ENCODE measurements around the gene PHF3. TPM values are rescaled to one million over a fixed set of nuclear protein-coding genes. Genes with fewer than 3 reads are reported as not detected.

PHF3 gene
- total RNA-seq, 2 donors from 2014 or later, result 34.8 to 48.9 TPM

GRCh38 chr6:63671098-63671754, 35.6 kb downstream of the PHF3 start:
- ATAC-seq (no peak), DNase-seq (ENCODE audit: low spot score) (no peak)
- Mint-ChIP-seq H3K4me1 (ENCODE audit: low read depth in 2 of 2) (peaks cover 14 to 21% of the 10 kb centered on the region in 2 donors), H3K27ac (no peak overlapping the region), H3K36me3 (no peaks in the 10 kb centered on the region), H3K27me3 (no peaks in the 10 kb centered on the region), H3K4me3 (no peak overlapping the region), H3K9me3 (no peaks in the 10 kb centered on the region)

DNA sequence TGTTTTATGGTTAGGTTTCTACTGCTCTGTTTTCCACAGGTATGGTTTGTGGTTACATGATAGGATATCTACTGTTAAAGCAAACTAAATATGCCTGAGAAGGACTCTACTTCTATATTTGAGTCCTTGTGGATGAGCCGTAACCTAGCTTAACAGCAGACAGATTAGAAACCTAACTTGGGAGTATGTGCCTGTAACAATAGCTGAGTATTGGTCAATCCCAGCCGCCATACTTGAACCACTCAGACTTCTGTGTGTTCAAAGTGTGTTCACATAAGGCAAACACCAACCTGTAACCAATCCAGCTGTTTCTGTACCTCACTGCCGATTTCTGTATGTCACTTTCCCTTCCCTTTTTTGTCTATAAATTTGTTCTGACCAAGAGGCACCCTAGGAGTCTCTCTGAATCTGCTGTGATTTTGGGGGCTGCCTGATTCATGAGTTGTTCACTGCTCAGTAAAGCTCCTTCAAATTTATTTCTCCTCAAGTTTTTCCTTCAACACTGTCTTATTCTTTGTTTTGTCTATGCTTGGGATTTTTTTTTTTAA, 37.1 kb downstream of the PHF3 start:
- H3K4me1 Mint-ChIP-seq (ENCODE audit: low read depth in 2 of 2), result peaks cover 14 to 18% of the 10 kb centered on the region in 2 donors
- ATAC-seq (no peak), DNase-seq (ENCODE audit: low spot score) (no peak)
- H3K27ac Mint-ChIP-seq, result no peak overlapping the region
- no peak overlapping the region for H3K4me3 Mint-ChIP-seq
- no peaks in the 10 kb centered on the region for H3K27me3 Mint-ChIP-seq
- no peaks in the 10 kb centered on the region for H3K36me3 Mint-ChIP-seq
- no peaks in the 10 kb centered on the region for H3K9me3 Mint-ChIP-seq

GRCh38 chr6:63673692-63674091, 38.1 kb downstream of the PHF3 start:
- Mint-ChIP-seq H3K4me3 (no peak overlapping the region), H3K9me3 (no peaks in the 10 kb centered on the region), H3K27ac (no peak overlapping the region), H3K27me3 (no peaks in the 10 kb centered on the region), H3K4me1 (ENCODE audit: low read depth in 2 of 2) (peaks cover 11 to 14% of the 10 kb centered on the region in 2 donors), H3K36me3 (no peaks in the 10 kb centered on the region)
- DNase-seq (ENCODE audit: low spot score), result no peak
- ATAC-seq, result no peak

- ATAC-seq (no peak), DNase-seq (ENCODE audit: low spot score) (no peak)
- Mint-ChIP-seq H3K36me3 (no peaks in the 10 kb centered on the region), H3K9me3 (no peaks in the 10 kb centered on the region), H3K27me3 (no peaks in the 10 kb centered on the region), H3K4me3 (no peak overlapping the region), H3K27ac (no peak overlapping the region), H3K4me1 (ENCODE audit: low read depth in 2 of 2) (peaks cover 9 to 15% of the 10 kb centered on the region in 2 donors)
Measured at GRCh38 chr6:63674635-63675034, 39.0 kb downstream of the PHF3 start.

- H3K27ac Mint-ChIP-seq, result no peak overlapping the region
- DNase-seq (ENCODE audit: low spot score) (no peak), ATAC-seq (no peak)
- no peaks in the 10 kb centered on the region for H3K27me3 Mint-ChIP-seq
- no peaks in the 10 kb centered on the region for H3K9me3 Mint-ChIP-seq
- no peak overlapping the region for H3K4me3 Mint-ChIP-seq
- H3K36me3 Mint-ChIP-seq, result no peaks in the 10 kb centered on the region
- H3K4me1 Mint-ChIP-seq (ENCODE audit: low read depth in 2 of 2), result peaks cover 9 to 20% of the 10 kb centered on the region in 2 donors
Measured at GRCh38 chr6:63675138-63675537, 39.5 kb downstream of the PHF3 start.

GRCh38 chr6:63676412-63677114, 41.0 kb downstream of the PHF3 start:
- ATAC-seq, result no peak
- peaks cover 10% of the 10 kb centered on the region for H3K36me3 Mint-ChIP-seq
- H3K27ac Mint-ChIP-seq, result no peak overlapping the region
- no peaks in the 10 kb centered on the region for H3K27me3 Mint-ChIP-seq
- DNase-seq (ENCODE audit: low spot score), result no peak
- no peaks in the 10 kb centered on the region for H3K9me3 Mint-ChIP-seq
- peaks cover 17 to 27% of the 10 kb centered on the region in 2 donors for H3K4me1 Mint-ChIP-seq (ENCODE audit: low read depth in 2 of 2)
- H3K4me3 Mint-ChIP-seq, result no peak overlapping the region

- no peak overlapping the region for H3K4me3 Mint-ChIP-seq
- no peak for ATAC-seq
- no peaks in the 10 kb centered on the region for H3K27me3 Mint-ChIP-seq
- peaks cover 17 to 28% of the 10 kb centered on the region in 2 donors for H3K4me1 Mint-ChIP-seq (ENCODE audit: low read depth in 2 of 2)
- DNase-seq (ENCODE audit: low spot score), result no peak
- H3K36me3 Mint-ChIP-seq, result peaks cover 11% of the 10 kb centered on the region
- no peaks in the 10 kb centered on the region for H3K9me3 Mint-ChIP-seq
- no peak overlapping the region for H3K27ac Mint-ChIP-seq
Measured at GRCh38 chr6:63677282-63677681, 41.7 kb downstream of the PHF3 start.

DNA sequence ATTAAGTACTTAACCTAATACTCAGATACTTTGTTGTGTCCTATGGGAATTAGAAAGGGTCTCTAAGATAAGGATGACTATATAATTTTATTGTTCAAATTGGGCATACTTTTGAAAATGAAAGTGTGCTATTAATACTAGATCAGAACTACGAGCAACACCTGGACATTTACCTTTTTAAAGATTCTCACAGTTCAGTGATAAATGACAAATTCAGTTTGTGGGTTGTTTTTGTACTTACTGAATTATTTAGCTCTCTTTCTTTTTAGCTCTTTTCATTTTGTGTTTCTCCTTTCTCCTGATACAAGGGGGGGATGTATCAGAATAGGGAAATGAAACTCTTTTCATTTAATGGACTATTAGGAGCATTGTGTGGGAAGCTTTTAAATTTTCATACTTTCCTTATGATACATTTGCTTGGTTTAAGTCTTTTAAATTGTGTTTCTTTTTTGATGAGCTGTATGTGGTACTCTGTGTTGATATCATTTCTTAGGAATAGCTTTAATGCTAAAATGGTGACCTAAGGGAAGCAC, 47.5 kb downstream of the PHF3 start:
- DNase-seq (ENCODE audit: low spot score) (no peak), ATAC-seq (no peak)
- Mint-ChIP-seq H3K4me3 (no peak overlapping the region), H3K4me1 (ENCODE audit: low read depth in 2 of 2) (peaks cover 38 to 51% of the 10 kb centered on the region in 2 donors), H3K27ac (no peak overlapping the region), H3K27me3 (no peaks in the 10 kb centered on the region), H3K36me3 (peaks cover 28% of the 10 kb centered on the region), H3K9me3 (no peaks in the 10 kb centered on the region)

- ATAC-seq, result no peak
- Mint-ChIP-seq H3K9me3 (no peaks in the 10 kb centered on the region), H3K36me3 (peaks cover 27% of the 10 kb centered on the region), H3K4me3 (peak overlapping the region; percentile 23), H3K27ac (peak overlapping the region; percentile 26 to 68), H3K27me3 (no peaks in the 10 kb centered on the region), H3K4me1 (ENCODE audit: low read depth in 2 of 2) (peaks cover 38 to 41% of the 10 kb centered on the region in 2 donors)
- DNase-seq (ENCODE audit: low spot score), result no peak
Measured at GRCh38 chr6:63685446-63686379, 50.1 kb downstream of the PHF3 start.

GRCh38 chr6:63689421-63689820, 53.8 kb downstream of the PHF3 start:
- Mint-ChIP-seq H3K36me3 (peaks cover 12% of the 10 kb centered on the region), H3K9me3 (no peaks in the 10 kb centered on the region), H3K4me3 (no peak overlapping the region), H3K27me3 (no peaks in the 10 kb centered on the region), H3K4me1 (ENCODE audit: low read depth in 2 of 2) (peaks cover 22 to 24% of the 10 kb centered on the region in 2 donors), H3K27ac (no peak overlapping the region)
- ATAC-seq (no peak), DNase-seq (ENCODE audit: low spot score) (no peak)

DNA sequence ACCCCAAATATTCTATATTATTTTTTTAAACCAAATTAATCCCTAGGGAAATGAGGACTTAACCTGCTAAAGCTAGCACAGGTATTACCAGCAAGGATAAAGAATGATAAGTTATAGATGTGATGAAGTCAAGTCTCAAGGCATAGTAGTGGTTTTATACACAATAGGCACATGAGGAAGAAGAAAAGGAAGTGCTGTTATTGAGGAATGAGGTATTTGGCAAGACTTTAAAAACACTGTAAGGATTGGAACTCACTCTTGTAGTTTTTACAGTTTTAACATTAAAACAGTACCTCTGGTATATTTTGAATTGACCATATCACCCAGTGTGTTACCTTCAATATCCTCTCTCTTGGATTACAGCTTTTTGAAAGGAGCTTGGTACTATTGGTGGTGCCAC, 54.6 kb downstream of the PHF3 start:
- DNase-seq (ENCODE audit: low spot score) (no peak), ATAC-seq (no peak)
- Mint-ChIP-seq H3K27me3 (no peaks in the 10 kb centered on the region), H3K27ac (no peak overlapping the region), H3K4me3 (no peak overlapping the region), H3K4me1 (ENCODE audit: low read depth in 2 of 2) (peaks cover 18 to 20% of the 10 kb centered on the region in 2 donors), H3K36me3 (peaks cover 12% of the 10 kb centered on the region), H3K9me3 (no peaks in the 10 kb centered on the region)

DNA sequence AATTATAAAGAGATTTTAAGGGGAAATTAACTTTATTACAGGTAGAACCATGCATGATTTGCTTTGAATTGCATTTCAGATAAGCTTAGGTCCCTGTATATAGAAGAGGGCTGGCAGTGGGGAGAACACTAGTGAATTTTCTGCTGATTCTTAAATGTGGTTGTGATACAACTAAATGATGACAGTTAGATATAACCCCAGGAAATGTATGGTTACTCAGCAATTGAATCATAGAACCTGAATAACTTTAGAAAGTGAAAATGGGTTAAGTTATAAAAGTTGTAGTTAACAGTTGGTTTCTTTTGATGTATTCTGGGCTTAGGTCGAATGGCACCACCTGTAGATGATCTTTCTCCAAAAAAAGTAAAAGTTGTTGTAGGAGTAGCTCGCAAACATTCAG, 70.1 kb downstream of the PHF3 start:
- ATAC-seq, result peak in 1 of 2 donors; percentile 59
- peaks cover 21% of the 10 kb centered on the region for H3K36me3 Mint-ChIP-seq

GRCh38 chr6:63706630-63707029, 71.0 kb downstream of the PHF3 start:
- Mint-ChIP-seq H3K4me1 (ENCODE audit: low read depth in 2 of 2) (peaks cover 10 to 11% of the 10 kb centered on the region in 2 donors), H3K9me3 (no peaks in the 10 kb centered on the region), H3K27me3 (no peaks in the 10 kb centered on the region), H3K27ac (no peak overlapping the region), H3K36me3 (peaks cover 25% of the 10 kb centered on the region), H3K4me3 (no peak overlapping the region)
- no peak for DNase-seq (ENCODE audit: low spot score)
- no peak for ATAC-seq

More for the DNA sequence above, 70.1 kb downstream of the PHF3 start:
- Mint-ChIP-seq H3K27ac (peak overlapping the region; percentile 15 to 77), H3K4me3 (no peak overlapping the region), H3K9me3 (no peaks in the 10 kb centered on the region), H3K4me1 (ENCODE audit: low read depth in 2 of 2) (peaks cover 10 to 11% of the 10 kb centered on the region in 2 donors), H3K27me3 (no peaks in the 10 kb centered on the region)
- no peak for DNase-seq (ENCODE audit: low spot score)

Data from natural killer cell treated with Interleukin-12 subunit alpha and Interleukin-12 subunit beta and Interleukin-15 and Interleukin-18, amount 100 ng/mL, for 72 hours (primary cell).